H1 (cell line): ENCODE results near the gene MTCH1. TPM values are rescaled to one million over a fixed set of nuclear protein-coding genes. Genes with fewer than 3 reads are reported as not detected.
A peak's percentile ranks its signal among the peaks of the same experiment; 100 is the strongest.

Experiments used
- CTCF ChIA-PET: fragments of 300-600 bp; sonication (Branson Sonifier 250); formaldehyde crosslinking; loops from one replicate; lab custom pipeline; 2021; ENCODE audit not compliant: partially characterized antibody; lab: Charles Lee
- POLR2A ChIA-PET: fragments of 300-600 bp; sonication (Branson Sonifier 250); formaldehyde crosslinking; loops from one replicate; lab custom pipeline; 2021; ENCODE audit warnings: inconsistent platforms; ENCODE audit not compliant: partially characterized antibody; lab: Charles Lee
- DNase-seq, 2 experiments: peaks; one replicate each; pipeline versions ENCODE4 v3.0.0 to v3.0.0-alpha.2; 2010 to 2022; ENCODE audit warnings: low spot score in 2 of 2, low read depth in 1 of 2, mixed read lengths in 1 of 2
- FAIRE-seq: peaks from 2 replicates; lab custom pipeline; 2011; peaks lifted over from hg19 to GRCh38; lab: Jason Lieb, UNC
- H2AFZ ChIP-seq: 2 replicates; pipeline ENCODE4 v1.8.1; 2012; ENCODE audit warnings: low read length, inconsistent platforms
- H2AK5ac ChIP-seq: 2 replicates; pipeline ENCODE4 v1.6.1; 2013; ENCODE audit warnings: low read depth, low read length
- H2BK120ac ChIP-seq: replicated peaks from 2 replicates; pipeline ENCODE3; 2013; ENCODE audit warnings: low read depth, low read length, inconsistent platforms
- H2BK12ac ChIP-seq: 2 replicates; pipeline ENCODE4 v1.6.1; 2013; ENCODE audit warnings: low read depth, low read length
- H2BK15ac ChIP-seq: 2 replicates; pipeline ENCODE4 v1.6.1; 2013; ENCODE audit warnings: low read length
- H2BK20ac ChIP-seq: 2 replicates; pipeline ENCODE4 v1.6.1; 2013; ENCODE audit warnings: low read length
- H2BK5ac ChIP-seq: 2 replicates; pipeline ENCODE4 v1.6.1; 2013; ENCODE audit warnings: low read depth, low read length
- H3K14ac ChIP-seq: 2 replicates; pipeline ENCODE4 v1.6.1; 2013; ENCODE audit warnings: inconsistent platforms; ENCODE audit not compliant: insufficient read length
- H3K18ac ChIP-seq: 2 replicates; pipeline ENCODE4 v1.6.1; 2013; ENCODE audit warnings: low read length; ENCODE audit errors: extremely low read depth
- H3K23ac ChIP-seq: 2 replicates; pipeline ENCODE4 v1.6.1; 2013; ENCODE audit warnings: inconsistent platforms; ENCODE audit not compliant: insufficient read length
- H3K23me2 ChIP-seq: 2 replicates; pipeline ENCODE4 v1.6.1; 2013; ENCODE audit warnings: low read depth, low read length
- H3K27ac ChIP-seq: 2 replicates; pipeline ENCODE4 v1.6.1; 2011; ENCODE audit warnings: low read depth, low read length, inconsistent platforms
- H3K27me3 ChIP-seq, 4 experiments: replicated peaks in 1 of 4; 1 replicate in 1 of 4; 2 replicates in 3 of 4; pipeline versions ENCODE4 v1.6.1 to v1.8.1; 2011 to 2013; ENCODE audit warnings: low read length in 3 of 4, mild to moderate bottlenecking in 3 of 4, inconsistent platforms in 2 of 4, mixed read lengths in 2 of 4, moderate library complexity in 1 of 4; ENCODE audit not compliant: control insufficient read depth in 3 of 4, insufficient read depth in 3 of 4; ENCODE audit errors: extremely low read depth in 1 of 4
- H3K36me3 ChIP-seq, 4 experiments: 2 replicates each; pipeline versions ENCODE4 v1.6.1 to v1.8.1; 2011 to 2013; ENCODE audit warnings: mild to moderate bottlenecking in 4 of 4, low read length in 3 of 4, moderate library complexity in 2 of 4, control low read depth in 1 of 4, inconsistent platforms in 1 of 4; ENCODE audit not compliant: insufficient read depth in 4 of 4, control insufficient read depth in 2 of 4
- H3K4ac ChIP-seq: replicated peaks from 2 replicates; pipeline ENCODE3; 2013; ENCODE audit warnings: low read length, low read depth, mixed read lengths, inconsistent platforms; ENCODE audit not compliant: insufficient read length
- H3K4me1 ChIP-seq, 4 experiments: replicated peaks in 1 of 4; 1 replicate in 1 of 4; 2 replicates in 3 of 4; pipeline versions ENCODE4 v1.6.1 to v1.8.1; 2011 to 2013; ENCODE audit warnings: low read length in 3 of 4, inconsistent platforms in 2 of 4, mixed read lengths in 1 of 4; ENCODE audit not compliant: insufficient read depth in 4 of 4, control insufficient read depth in 3 of 4
- H3K4me2 ChIP-seq, 2 experiments: 2 replicates each; pipeline versions ENCODE4 v1.6.1 to v1.8.1; 2011 to 2013; ENCODE audit warnings: low read depth in 2 of 2, low read length in 2 of 2, control low read depth in 1 of 2, inconsistent platforms in 1 of 2, mild to moderate bottlenecking in 1 of 2; ENCODE audit not compliant: insufficient read depth in 1 of 2
- H3K4me3 ChIP-seq, 4 experiments: fragments of 200-600, 300-600 bp in 1 of 4; sonication (generic), shearing (Covaris generic), sonication (Bioruptor Twin) in 1 of 4; 2 replicates each; pipeline versions ENCODE4 v1.5.1 to v1.8.1; 2011 to 2016; ENCODE audit warnings: low read length in 4 of 4, low read depth in 3 of 4, control low read depth in 2 of 4, inconsistent platforms in 2 of 4, mild to moderate bottlenecking in 2 of 4, mixed read lengths in 1 of 4, moderate library complexity in 1 of 4; ENCODE audit not compliant: insufficient read depth in 2 of 4; ENCODE audit errors: extremely low read depth in 1 of 4
- H3K56ac ChIP-seq: replicated peaks from 2 replicates; pipeline ENCODE3; 2013; ENCODE audit warnings: low read depth, mild to moderate bottlenecking, mixed read lengths, low read length, inconsistent platforms; ENCODE audit not compliant: insufficient read length
- H3K79me1 ChIP-seq: 2 replicates; pipeline ENCODE4 v1.6.1; 2013; ENCODE audit warnings: low read depth, low read length, control low read depth
- H3K79me2 ChIP-seq, 2 experiments: 2 replicates each; pipeline versions ENCODE4 v1.6.1 to v1.8.1; 2012 to 2013; ENCODE audit warnings: low read length in 2 of 2, mild to moderate bottlenecking in 2 of 2, inconsistent platforms in 1 of 2; ENCODE audit not compliant: insufficient read depth in 2 of 2, control insufficient read depth in 1 of 2
- H3K9ac ChIP-seq, 4 experiments: replicated peaks in 1 of 4; 1 replicate in 1 of 4; 2 replicates in 3 of 4; pipeline versions ENCODE4 v1.6.1 to v1.8.1; 2011 to 2013; ENCODE audit warnings: low read depth in 3 of 4, low read length in 3 of 4, control low read depth in 2 of 4, mild to moderate bottlenecking in 2 of 4, moderate library complexity in 2 of 4, inconsistent platforms in 1 of 4; ENCODE audit errors: extremely low read depth in 1 of 4
- H3K9me3 ChIP-seq, 2 experiments: 2 replicates each; pipeline versions ENCODE4 v1.6.1 to v1.8.1; 2012 to 2013; ENCODE audit warnings: mild to moderate bottlenecking in 2 of 2, moderate library complexity in 2 of 2, control low read depth in 1 of 2, inconsistent platforms in 1 of 2, low read depth in 1 of 2, low read length in 1 of 2, mixed read lengths in 1 of 2; ENCODE audit not compliant: insufficient read depth in 2 of 2
- H4K20me1 ChIP-seq, 2 experiments: replicated peaks in 1 of 2; 2 replicates each; pipeline versions ENCODE3 to v1.8.1; 2011 to 2013; ENCODE audit warnings: inconsistent platforms in 2 of 2, low read length in 2 of 2, mild to moderate bottlenecking in 1 of 2; ENCODE audit not compliant: insufficient read depth in 2 of 2, control insufficient read depth in 1 of 2
- H4K5ac ChIP-seq: 2 replicates; pipeline ENCODE4 v1.6.1; 2013; ENCODE audit warnings: low read length, low read depth, mixed read lengths, inconsistent platforms; ENCODE audit not compliant: insufficient read length
- H4K8ac ChIP-seq: 2 replicates; pipeline ENCODE4 v1.8.0; 2013; ENCODE audit warnings: mild to moderate bottlenecking, moderate library complexity, low read length, inconsistent platforms; ENCODE audit not compliant: insufficient read depth; ENCODE audit errors: extremely low read depth
- H4K91ac ChIP-seq: replicated peaks from 2 replicates; pipeline ENCODE3; 2013; ENCODE audit warnings: low read length, mixed read lengths, inconsistent platforms; ENCODE audit not compliant: insufficient read length
- ASH2L ChIP-seq: fragments of 200-600, 300-600 bp; sonication (generic); IDR thresholded peaks from one replicate; pipeline ENCODE4 v1.7.1; 2017; ENCODE audit warnings: low read length
- NANOG ChIP-seq: IDR thresholded peaks from 2 replicates; pipeline ENCODE4 v1.6.1; 2011; ENCODE audit warnings: low read length, low read depth, mild to moderate bottlenecking, inconsistent platforms; ENCODE audit not compliant: insufficient read depth, poor library complexity, severe bottlenecking
- WGBS, 2 experiments: shearing (Covaris generic) in 1 of 2; methylation state at CpG; one replicate each; pipeline versions ENCODE4 v1.1.6 to v1.1.7; 2013 to 2015; ENCODE audit warnings: low lambda C conversion rate in 2 of 2, mixed read lengths in 2 of 2, inconsistent platforms in 1 of 2, low coverage in 1 of 2, missing lambda C conversion rate in 1 of 2; ENCODE audit not compliant: insufficient replicate concordance in 2 of 2, insufficient coverage in 1 of 2, insufficient read length in 1 of 2; ENCODE audit errors: extremely low coverage in 1 of 2, missing lambda C conversion rate in 1 of 2; 5-methylcytosine and 5-hydroxymethylcytosine counted together
- polyA plus RNA-seq, 7 experiments: library from polyadenylated mRNA; depleted of rRNA in 3 of 7; stranded (reverse) in 5 of 7; unstranded in 2 of 7; fragments of >200 nt in 5 of 7; fragments of 200-250 nt in 2 of 7; gene quantifications; 1 replicate in 5 of 7; 2 replicates in 1 of 7; 4 replicates in 1 of 7; pipeline versions ENCODE4 v1.2.1 to v1.2.3, GENCODE V29; 2011 to 2013; ENCODE audit warnings: missing spikeins in 2 of 7, mixed read lengths in 2 of 7
- total RNA-seq: library from RNA; stranded (reverse); fragmentation: NEBNext Ultra II Directional; extraction: Animal tissue kit (Norgen Biotek cat#: 25700); gene quantifications from 2 replicates; pipeline ENCODE4 v1.2.1, GENCODE V29; 2021

Gene MTCH1
- total and polyA plus RNA-seq, 2 of the 8 experiments (the other 6 are each of a cell fraction or from before 2014, with no cell fraction given) = 169 to 214 TPM

- no peaks in the 10 kb centered on the region for H3K23me2 ChIP-seq
- H3K79me2 ChIP-seq = no peaks in the 10 kb centered on the region
- no peak overlapping the region; the same call in 1 of the 2 replicates for H2BK15ac ChIP-seq
- H3K14ac ChIP-seq = no peak overlapping the region
- H2BK12ac ChIP-seq = peak overlapping the region; percentile 39; the same call in 1 of the 2 replicates
- peak overlapping the region; percentile 44; the same call in 1 of the 2 replicates for H2BK5ac ChIP-seq
- H3K23ac ChIP-seq = no peak overlapping the region
- H3K56ac ChIP-seq = no peak overlapping the region
- no peak overlapping the region for H3K4ac ChIP-seq
- H2BK20ac ChIP-seq = peak overlapping the region; percentile 69; the same call in 1 of the 2 replicates
- ChIA-PET CTCF (interaction anchor here (0.6 to 28.1 kb wide), 28 partner anchors 7 to 498 kb away, joined by 3 to 866 read pairs (median 5); partner anchors contain the start of genes C6orf89, CMTR1, FGD2 and MTCH1), POLR2A (interaction anchor here (0.7 to 2.5 kb wide), 3 partner anchors 28 to 199 kb away, joined by 4 to 11 read pairs (median 5); no protein-coding TSS in a partner anchor)
- no peaks in the 10 kb centered on the region for H3K9me3 ChIP-seq
- H4K20me1 ChIP-seq = peaks cover 0 to 3% of the 10 kb centered on the region in 2 experiments
- no peak overlapping the region for H4K5ac ChIP-seq
- H3K4me3 ChIP-seq = no peak overlapping the region
- no peak overlapping the region for H3K27ac ChIP-seq
- H3K18ac ChIP-seq = peak overlapping the region; percentile 64; the same call in 1 of the 2 replicates
- 85% methylated on average over 17 of the region's 17 CpGs; no CpG with 5 or more reads in 1 of the 2 experiments for WGBS, 2 experiments
- no peak overlapping the region for H2BK120ac ChIP-seq
- peak overlapping the region; percentile 35 for H4K91ac ChIP-seq
- H2AK5ac ChIP-seq = 0 out of 2 replicates have a peak overlapping the region, but pooled peaks have one; percentile 5
- H3K4me2 ChIP-seq = no peak overlapping the region
- no peaks in the 10 kb centered on the region for H3K27me3 ChIP-seq
- FAIRE-seq (no peak), DNase-seq (no peak)
- peak overlapping the region; percentile 68; the same call in 1 of the 2 replicates for H2AFZ ChIP-seq
- TF ChIP-seq ASH2L (no peak), NANOG (no peak)
- H3K36me3 ChIP-seq = no peaks in the 10 kb centered on the region
- no peaks in the 10 kb centered on the region for H3K79me1 ChIP-seq
- H3K4me1 ChIP-seq = peaks cover 0 to 5% (median 3%) of the 10 kb centered on the region in 4 experiments; a peak in 5 of 7 replicates
- no peak overlapping the region for H4K8ac ChIP-seq
- H3K9ac ChIP-seq = no peak overlapping the region
Measured at GRCh38 chr6:37022135-37022863, 36.3 kb upstream of the MTCH1 start.
